NB4 (cell line): ENCODE results near the gene LUZP2.

Experiments
- CTCF ChIP-seq: IDR thresholded peaks from one replicate; pipeline ENCODE4 v1.5.1; 2012; ENCODE audit warnings: low read depth, low read length
- MAX ChIP-seq: IDR thresholded peaks from 2 replicates; pipeline ENCODE4 v1.6.1; 2011; ENCODE audit warnings: low read depth, low read length
- POLR2A ChIP-seq: IDR thresholded peaks from 2 replicates; pipeline ENCODE4 v1.6.1; 2011; ENCODE audit warnings: mild to moderate bottlenecking; ENCODE audit not compliant: insufficient read length; ENCODE audit errors: extremely low read depth

- no peak for TF ChIP-seq POLR2A
- TF ChIP-seq CTCF: no peak
- TF ChIP-seq MAX: no peak
Measured at GRCh38 chr11:24870048-24870447, 373.2 kb downstream of the LUZP2 start.
